Hippocampal formation (tissue), 2 donors: ENCODE results near the gene ABI3.
"Not testable (repeated sequence)": the region's sequence is repeated elsewhere in the genome, so short reads cannot be mapped to it uniquely, and the experiment has no call there.

Source experiments
- DNase-seq, 2 donors: peaks; one replicate each; lab custom pipeline; 2025; lab: John Stamatoyannopoulos, UW

The ABI3 gene

DNA sequence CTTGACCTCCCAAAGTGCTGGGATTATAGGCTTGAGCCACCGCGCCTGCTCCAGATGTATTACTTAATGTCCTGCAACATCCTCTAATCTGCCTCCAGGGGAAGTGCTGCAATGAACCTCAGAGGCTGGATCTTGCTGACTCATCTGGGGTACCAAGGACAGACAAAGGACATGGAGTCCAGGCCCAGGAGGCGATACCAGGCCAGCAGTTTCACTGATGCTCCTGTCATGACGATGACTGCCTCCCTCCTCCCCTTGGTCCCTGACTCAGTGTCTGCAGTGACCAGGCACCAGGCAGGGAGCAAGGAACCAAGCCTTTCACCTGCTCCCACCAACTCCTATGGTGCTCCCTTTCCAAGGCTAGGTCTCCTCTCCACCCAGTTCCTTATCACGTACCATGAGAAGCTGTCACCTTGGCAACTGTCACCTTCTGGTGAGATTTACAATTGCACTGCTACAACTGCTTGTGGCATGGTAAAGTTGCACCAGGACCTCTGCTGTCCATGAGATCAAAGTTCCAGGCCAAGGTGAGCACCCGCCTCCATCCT is 41.7 kb downstream of the ABI3 start:
- DNase-seq: no peak

DNA sequence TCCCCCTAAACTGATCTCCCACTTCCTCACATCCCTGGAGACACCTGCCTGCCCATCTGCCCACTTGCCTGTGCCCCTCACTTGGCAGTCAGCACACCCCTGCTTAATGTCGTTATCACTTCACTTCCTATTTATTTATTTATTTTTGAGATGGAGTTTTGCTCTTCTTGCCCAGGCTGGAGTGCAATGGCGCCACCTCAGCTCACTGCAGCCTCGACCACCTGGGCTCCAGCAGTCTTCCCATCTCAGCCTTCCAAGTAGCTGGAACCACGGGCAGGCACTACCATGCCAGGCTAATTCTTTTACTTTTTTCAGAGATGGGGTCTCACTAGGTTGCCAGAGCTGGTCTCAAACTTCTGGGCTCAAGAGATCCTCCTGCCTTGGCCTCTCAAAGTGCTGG is 43.6 kb downstream of the ABI3 start:
- no peak for DNase-seq

DNA sequence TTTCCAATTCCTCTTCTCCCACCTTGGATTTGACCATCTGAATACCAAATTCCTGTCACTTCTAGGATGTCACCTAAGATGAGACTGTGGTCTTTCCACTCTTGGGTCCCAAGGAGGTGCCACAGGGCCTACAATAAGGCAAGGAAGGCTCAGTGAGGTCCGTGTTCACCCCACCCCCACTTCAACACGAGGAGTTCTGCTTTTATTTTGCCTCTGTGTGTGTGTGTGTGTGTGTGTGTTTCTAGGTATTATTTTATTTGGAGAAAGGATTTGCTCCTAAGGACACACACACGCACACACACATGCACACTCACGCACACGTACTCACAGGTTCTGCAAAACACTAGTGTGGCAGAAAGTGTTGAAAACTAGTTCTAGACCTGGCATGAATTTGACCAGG is 44.6 kb downstream of the ABI3 start:
- no peak for DNase-seq

DNA sequence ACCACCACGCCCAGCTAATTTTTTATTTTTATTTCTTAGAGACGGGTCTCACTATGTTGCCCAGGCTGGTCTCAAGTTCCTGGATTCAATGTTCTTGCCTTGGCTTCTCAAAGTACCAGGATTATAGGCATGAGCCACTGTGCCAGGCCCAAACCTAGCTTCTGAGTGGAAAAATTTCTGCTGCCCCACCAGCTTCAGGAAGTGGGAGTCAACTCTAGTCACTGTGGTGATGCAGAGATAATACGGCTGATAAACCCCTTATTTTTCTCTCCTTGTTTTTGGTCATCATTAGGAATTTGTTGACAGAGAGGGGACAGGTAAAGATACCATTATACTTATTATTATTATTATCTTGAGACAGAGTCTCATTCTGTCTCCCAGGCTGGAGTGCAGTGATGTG is 47.9 kb downstream of the ABI3 start:
- no peak for DNase-seq

GRCh38 chr17:49259663-49260010 is 49.1 kb downstream of the ABI3 start:
- no peak for DNase-seq

DNA sequence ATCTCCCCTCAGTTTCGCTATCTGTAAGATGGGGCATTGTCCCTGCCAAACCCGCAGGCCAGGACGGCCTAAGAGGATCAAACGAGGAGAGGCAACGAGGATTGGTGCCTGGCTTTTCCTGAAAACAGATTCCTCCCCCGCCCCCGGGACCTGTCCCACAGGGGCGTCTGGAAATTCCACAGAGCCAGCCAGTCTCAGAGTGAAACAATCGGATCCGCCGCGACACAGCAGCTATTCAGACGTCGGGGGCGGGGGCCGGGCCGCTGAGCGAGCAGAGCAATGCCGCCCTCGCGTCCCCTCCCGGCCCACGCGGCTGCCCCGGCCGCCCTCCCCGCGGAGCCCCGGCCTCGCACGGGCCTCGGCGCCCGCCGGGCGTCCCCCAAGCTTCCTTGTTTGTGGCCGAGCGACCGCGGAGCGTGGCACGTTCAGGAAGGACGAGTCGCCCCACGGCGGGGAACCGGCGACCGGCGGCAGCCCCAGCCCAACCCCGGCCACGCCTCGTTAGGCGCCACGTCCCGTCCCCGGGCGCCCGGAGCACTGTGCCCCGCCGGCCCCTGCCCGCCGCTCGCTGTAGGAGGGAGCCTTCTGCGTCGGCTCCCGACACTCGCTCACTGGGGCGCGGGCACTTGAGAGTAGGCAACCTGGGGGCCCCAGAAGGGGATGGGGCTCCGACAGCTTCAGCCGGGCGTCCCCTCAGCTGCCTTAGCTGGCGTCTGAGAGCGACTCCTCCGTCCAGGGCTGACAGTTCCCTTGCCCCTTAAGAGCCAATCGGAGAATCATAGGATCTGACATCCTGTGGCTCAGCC is 49.7 kb downstream of the ABI3 start:
- no peak for DNase-seq

GRCh38 chr17:49260817-49261291 is 50.3 kb downstream of the ABI3 start:
- DNase-seq: no peak

- not testable (repeated sequence) for DNase-seq
Observed at GRCh38 chr17:49261540-49261939, 51.0 kb downstream of the ABI3 start.

- no peak for DNase-seq
Observed at GRCh38 chr17:49266233-49266632, 55.7 kb downstream of the ABI3 start.

- no peak for DNase-seq
Observed at GRCh38 chr17:49267912-49268311, 57.4 kb downstream of the ABI3 start.

GRCh38 chr17:49269356-49269755 is 58.8 kb downstream of the ABI3 start:
- DNase-seq: no peak
